ENCODE data around the gene OSBPL2. TPM values are rescaled to one million over a fixed set of nuclear protein-coding genes. Genes with fewer than 3 reads are reported as not detected.

OSBPL2 gene
- total and polyA plus RNA-seq, 2 experiments from 2014 or later: 16.6 to 31.2 TPM

DNA sequence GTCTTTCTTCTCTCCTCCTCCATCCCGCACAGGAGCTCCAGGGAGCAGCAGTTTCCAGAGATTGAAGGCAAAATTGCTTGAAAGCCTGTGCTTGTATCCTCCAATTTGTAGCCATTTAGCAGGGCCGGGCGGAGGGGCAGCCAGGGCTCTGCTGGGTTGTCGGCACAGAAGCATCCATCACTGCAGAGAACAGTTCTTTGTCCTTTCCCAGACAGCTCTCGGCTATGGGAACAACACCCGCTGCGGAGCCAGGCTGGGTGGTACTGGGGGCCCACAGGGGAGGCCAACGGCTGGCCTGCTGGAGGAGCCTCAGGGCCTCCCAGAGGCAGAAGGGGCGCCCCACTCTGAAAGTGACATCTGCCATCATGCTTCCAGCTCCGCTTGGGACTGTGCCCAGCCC, 26.0 kb upstream of the OSBPL2 start (continued):
- TF ChIP-seq, protein P1, sequence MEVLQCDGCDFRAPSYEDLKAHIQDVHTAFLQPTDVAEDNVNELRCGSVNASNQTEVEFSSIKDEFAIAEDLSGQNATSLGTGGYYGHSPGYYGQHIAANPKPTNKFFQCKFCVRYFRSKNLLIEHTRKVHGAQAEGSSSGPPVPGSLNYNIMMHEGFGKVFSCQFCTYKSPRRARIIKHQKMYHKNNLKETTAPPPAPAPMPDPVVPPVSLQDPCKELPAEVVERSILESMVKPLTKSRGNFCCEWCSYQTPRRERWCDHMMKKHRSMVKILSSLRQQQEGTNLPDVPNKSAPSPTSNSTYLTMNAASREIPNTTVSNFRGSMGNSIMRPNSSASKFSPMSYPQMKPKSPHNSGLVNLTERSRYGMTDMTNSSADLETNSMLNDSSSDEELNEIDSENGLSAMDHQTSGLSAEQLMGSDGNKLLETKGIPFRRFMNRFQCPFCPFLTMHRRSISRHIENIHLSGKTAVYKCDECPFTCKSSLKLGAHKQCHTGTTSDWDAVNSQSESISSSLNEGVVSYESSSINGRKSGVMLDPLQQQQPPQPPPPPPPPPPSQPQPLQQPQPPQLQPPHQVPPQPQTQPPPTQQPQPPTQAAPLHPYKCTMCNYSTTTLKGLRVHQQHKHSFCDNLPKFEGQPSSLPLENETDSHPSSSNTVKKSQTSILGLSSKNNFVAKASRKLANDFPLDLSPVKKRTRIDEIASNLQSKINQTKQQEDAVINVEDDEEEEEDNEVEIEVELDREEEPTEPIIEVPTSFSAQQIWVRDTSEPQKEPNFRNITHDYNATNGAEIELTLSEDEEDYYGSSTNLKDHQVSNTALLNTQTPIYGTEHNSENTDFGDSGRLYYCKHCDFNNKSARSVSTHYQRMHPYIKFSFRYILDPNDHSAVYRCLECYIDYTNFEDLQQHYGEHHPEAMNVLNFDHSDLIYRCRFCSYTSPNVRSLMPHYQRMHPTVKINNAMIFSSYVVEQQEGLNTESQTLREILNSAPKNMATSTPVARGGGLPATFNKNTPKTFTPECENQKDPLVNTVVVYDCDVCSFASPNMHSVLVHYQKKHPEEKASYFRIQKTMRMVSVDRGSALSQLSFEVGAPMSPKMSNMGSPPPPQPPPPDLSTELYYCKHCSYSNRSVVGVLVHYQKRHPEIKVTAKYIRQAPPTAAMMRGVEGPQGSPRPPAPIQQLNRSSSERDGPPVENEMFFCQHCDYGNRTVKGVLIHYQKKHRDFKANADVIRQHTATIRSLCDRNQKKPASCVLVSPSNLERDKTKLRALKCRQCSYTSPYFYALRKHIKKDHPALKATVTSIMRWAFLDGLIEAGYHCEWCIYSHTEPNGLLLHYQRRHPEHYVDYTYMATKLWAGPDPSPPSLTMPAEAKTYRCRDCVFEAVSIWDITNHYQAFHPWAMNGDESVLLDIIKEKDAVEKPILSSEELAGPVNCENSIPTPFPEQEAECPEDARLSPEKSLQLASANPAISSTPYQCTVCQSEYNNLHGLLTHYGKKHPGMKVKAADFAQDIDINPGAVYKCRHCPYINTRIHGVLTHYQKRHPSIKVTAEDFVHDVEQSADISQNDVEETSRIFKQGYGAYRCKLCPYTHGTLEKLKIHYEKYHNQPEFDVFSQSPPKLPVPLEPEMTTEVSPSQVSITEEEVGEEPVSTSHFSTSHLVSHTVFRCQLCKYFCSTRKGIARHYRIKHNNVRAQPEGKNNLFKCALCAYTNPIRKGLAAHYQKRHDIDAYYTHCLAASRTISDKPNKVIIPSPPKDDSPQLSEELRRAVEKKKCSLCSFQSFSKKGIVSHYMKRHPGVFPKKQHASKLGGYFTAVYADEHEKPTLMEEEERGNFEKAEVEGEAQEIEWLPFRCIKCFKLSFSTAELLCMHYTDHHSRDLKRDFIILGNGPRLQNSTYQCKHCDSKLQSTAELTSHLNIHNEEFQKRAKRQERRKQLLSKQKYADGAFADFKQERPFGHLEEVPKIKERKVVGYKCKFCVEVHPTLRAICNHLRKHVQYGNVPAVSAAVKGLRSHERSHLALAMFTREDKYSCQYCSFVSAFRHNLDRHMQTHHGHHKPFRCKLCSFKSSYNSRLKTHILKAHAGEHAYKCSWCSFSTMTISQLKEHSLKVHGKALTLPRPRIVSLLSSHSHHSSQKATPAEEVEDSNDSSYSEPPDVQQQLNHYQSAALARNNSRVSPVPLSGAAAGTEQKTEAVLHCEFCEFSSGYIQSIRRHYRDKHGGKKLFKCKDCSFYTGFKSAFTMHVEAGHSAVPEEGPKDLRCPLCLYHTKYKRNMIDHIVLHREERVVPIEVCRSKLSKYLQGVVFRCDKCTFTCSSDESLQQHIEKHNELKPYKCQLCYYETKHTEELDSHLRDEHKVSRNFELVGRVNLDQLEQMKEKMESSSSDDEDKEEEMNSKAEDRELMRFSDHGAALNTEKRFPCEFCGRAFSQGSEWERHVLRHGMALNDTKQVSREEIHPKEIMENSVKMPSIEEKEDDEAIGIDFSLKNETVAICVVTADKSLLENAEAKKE (CRISPR knock-in tag; IDR thresholded peaks at IDR 0.05): no peak
- TF ChIP-seq EZH2phosphoT487 (IDR thresholded peaks at IDR 0.05; ENCODE audit: unreplicated experiment): no peak

DNA sequence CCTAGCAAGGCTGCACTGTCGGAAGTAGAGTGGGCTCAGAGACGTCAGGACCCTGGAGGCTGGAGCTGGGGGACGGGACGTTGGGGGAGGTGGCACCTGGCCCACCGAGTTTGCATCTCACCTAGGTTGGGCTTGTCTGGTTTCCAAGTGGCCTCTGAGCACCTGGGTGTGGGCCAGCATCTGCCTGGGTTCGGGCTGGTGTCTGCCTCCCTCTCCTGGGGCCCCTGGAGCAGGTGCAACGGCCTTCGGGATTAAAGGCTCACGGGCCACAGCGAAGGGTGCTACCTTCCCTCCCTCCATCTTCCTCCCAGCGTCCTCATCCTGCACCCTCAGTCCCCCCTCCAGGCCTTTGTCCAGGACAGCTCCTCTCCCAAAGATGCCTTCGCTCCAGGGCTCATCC, 24.3 kb upstream of the OSBPL2 start:
- H3K4me1 Mint-ChIP-seq: peaks cover 11% of the 10 kb centered on the region
- Histone ChIP-seq H3F3A (replicated peaks; ENCODE audit: low read depth) (no peaks in the 10 kb centered on the region), H3K36me3 (ENCODE audit: insufficient read depth) (no peaks in the 10 kb centered on the region), H3K27ac (ENCODE audit: low read depth) (no peak overlapping the region), H3K4me2 (no peak overlapping the region), H3K79me2 (replicated peaks; ENCODE audit: insufficient read depth) (no peaks in the 10 kb centered on the region), H3K9me2 (ENCODE audit: insufficient read depth) (no peaks in the 10 kb centered on the region), H2AFZ (no peak overlapping the region), H3K4me3 (no peak overlapping the region), H3K4me1 (ENCODE audit: insufficient read depth) (peaks cover 7% of the 10 kb centered on the region), H3K27me3 (ENCODE audit: insufficient read depth) (peaks cover 15% of the 10 kb centered on the region), H4K20me1 (replicated peaks; ENCODE audit: insufficient read depth) (no peaks in the 10 kb centered on the region; the same call in none of the 2 replicates)
- no peak for ATAC-seq
- no peaks in the 10 kb centered on the region for H3K9me3 Mint-ChIP-seq
- H3K27me3 Mint-ChIP-seq (ENCODE audit: insufficient read depth, low read depth, poor library complexity): peaks cover 27% of the 10 kb centered on the region
- H3K36me3 Mint-ChIP-seq (ENCODE audit: low read depth): no peaks in the 10 kb centered on the region
- no peak overlapping the region for H3K4me3 Mint-ChIP-seq
- no peak for DNase-seq (ENCODE audit: low spot score)
- no peak overlapping the region for H3K27ac Mint-ChIP-seq
- TF ChIP-seq, protein P2, sequence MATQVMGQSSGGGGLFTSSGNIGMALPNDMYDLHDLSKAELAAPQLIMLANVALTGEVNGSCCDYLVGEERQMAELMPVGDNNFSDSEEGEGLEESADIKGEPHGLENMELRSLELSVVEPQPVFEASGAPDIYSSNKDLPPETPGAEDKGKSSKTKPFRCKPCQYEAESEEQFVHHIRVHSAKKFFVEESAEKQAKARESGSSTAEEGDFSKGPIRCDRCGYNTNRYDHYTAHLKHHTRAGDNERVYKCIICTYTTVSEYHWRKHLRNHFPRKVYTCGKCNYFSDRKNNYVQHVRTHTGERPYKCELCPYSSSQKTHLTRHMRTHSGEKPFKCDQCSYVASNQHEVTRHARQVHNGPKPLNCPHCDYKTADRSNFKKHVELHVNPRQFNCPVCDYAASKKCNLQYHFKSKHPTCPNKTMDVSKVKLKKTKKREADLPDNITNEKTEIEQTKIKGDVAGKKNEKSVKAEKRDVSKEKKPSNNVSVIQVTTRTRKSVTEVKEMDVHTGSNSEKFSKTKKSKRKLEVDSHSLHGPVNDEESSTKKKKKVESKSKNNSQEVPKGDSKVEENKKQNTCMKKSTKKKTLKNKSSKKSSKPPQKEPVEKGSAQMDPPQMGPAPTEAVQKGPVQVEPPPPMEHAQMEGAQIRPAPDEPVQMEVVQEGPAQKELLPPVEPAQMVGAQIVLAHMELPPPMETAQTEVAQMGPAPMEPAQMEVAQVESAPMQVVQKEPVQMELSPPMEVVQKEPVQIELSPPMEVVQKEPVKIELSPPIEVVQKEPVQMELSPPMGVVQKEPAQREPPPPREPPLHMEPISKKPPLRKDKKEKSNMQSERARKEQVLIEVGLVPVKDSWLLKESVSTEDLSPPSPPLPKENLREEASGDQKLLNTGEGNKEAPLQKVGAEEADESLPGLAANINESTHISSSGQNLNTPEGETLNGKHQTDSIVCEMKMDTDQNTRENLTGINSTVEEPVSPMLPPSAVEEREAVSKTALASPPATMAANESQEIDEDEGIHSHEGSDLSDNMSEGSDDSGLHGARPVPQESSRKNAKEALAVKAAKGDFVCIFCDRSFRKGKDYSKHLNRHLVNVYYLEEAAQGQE (IDR thresholded peaks at IDR 0.05; ENCODE audit: unreplicated experiment): no peak
- no peak for TF ChIP-seq CREB1 (CRISPR knock-in tag; IDR thresholded peaks at IDR 0.05; ENCODE audit: low read depth)
- no peak for TF ChIP-seq ZNF331 (CRISPR knock-in tag; IDR thresholded peaks at IDR 0.05; ENCODE audit: low read depth)
- no peak for TF ChIP-seq STAT1 (IDR thresholded peaks at IDR 0.05; ENCODE audit: unreplicated experiment)
- TF ChIP-seq EZH2phosphoT487 (IDR thresholded peaks at IDR 0.05; ENCODE audit: unreplicated experiment): no peak
- TF ChIP-seq ZNF114 (CRISPR knock-in tag; IDR thresholded peaks at IDR 0.05): no peak
- no peak for TF ChIP-seq POLR2AphosphoS5 (IDR thresholded peaks at IDR 0.05; ENCODE audit: low read depth)
- TF ChIP-seq NANOG (IDR thresholded peaks at IDR 0.05; ENCODE audit: borderline replicate concordance): no peak
- TF ChIP-seq, protein P3, sequence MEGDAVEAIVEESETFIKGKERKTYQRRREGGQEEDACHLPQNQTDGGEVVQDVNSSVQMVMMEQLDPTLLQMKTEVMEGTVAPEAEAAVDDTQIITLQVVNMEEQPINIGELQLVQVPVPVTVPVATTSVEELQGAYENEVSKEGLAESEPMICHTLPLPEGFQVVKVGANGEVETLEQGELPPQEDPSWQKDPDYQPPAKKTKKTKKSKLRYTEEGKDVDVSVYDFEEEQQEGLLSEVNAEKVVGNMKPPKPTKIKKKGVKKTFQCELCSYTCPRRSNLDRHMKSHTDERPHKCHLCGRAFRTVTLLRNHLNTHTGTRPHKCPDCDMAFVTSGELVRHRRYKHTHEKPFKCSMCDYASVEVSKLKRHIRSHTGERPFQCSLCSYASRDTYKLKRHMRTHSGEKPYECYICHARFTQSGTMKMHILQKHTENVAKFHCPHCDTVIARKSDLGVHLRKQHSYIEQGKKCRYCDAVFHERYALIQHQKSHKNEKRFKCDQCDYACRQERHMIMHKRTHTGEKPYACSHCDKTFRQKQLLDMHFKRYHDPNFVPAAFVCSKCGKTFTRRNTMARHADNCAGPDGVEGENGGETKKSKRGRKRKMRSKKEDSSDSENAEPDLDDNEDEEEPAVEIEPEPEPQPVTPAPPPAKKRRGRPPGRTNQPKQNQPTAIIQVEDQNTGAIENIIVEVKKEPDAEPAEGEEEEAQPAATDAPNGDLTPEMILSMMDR (conservative IDR thresholded peaks at IDR 0.05; ENCODE audit: low read depth in 2 of 2): no peak
- TF ChIP-seq JUNB (IDR thresholded peaks at IDR 0.05; ENCODE audit: unreplicated experiment): no peak

Data from GM23338 (cell line).